IPS-15b (cell line): Measurements from ENCODE around the gene VTCN1.

Source experiments
- H3K27me3 ChIP-seq: one replicate; pipeline ENCODE4 v1.6.1; 2013; ENCODE audit warnings: low read length; ENCODE audit not compliant: control insufficient read depth, insufficient read depth
- H3K36me3 ChIP-seq: one replicate; pipeline ENCODE4 v1.6.1; 2013; ENCODE audit warnings: low read length; ENCODE audit not compliant: control insufficient read depth, insufficient read depth
- H3K4me1 ChIP-seq: one replicate; pipeline ENCODE4 v1.6.1; 2013; ENCODE audit warnings: mild to moderate bottlenecking, low read length; ENCODE audit not compliant: control insufficient read depth, insufficient read depth
- H3K4me3 ChIP-seq: one replicate; pipeline ENCODE4 v1.5.1; 2013; ENCODE audit warnings: low read depth, low read length
- H3K9ac ChIP-seq: one replicate; pipeline ENCODE4 v1.6.1; 2013; ENCODE audit warnings: low read depth, mild to moderate bottlenecking, low read length
- H3K9me3 ChIP-seq: one replicate; pipeline ENCODE4 v1.6.1; 2013; ENCODE audit warnings: mild to moderate bottlenecking, low read length; ENCODE audit not compliant: control insufficient read depth, insufficient read depth

The VTCN1 gene

GRCh38 chr1:117118137-117118536 lies 92.6 kb downstream of the VTCN1 start:
- Histone ChIP-seq H3K9me3 (no peaks in the 10 kb centered on the region), H3K36me3 (peaks cover 16% of the 10 kb centered on the region), H3K4me1 (peaks cover 5% of the 10 kb centered on the region), H3K4me3 (no peak overlapping the region), H3K27me3 (no peaks in the 10 kb centered on the region), H3K9ac (no peak overlapping the region)

GRCh38 chr1:117117697-117118096 lies 93.0 kb downstream of the VTCN1 start:
- Histone ChIP-seq H3K9me3 (no peaks in the 10 kb centered on the region), H3K9ac (no peak overlapping the region), H3K4me3 (no peak overlapping the region), H3K27me3 (no peaks in the 10 kb centered on the region), H3K36me3 (peaks cover 20% of the 10 kb centered on the region), H3K4me1 (peaks cover 6% of the 10 kb centered on the region)

GRCh38 chr1:117116784-117117130 lies 94.0 kb downstream of the VTCN1 start:
- H3K9ac ChIP-seq: no peak overlapping the region
- peaks cover 20% of the 10 kb centered on the region for H3K36me3 ChIP-seq
- H3K4me3 ChIP-seq: no peak overlapping the region
- peaks cover 11% of the 10 kb centered on the region for H3K4me1 ChIP-seq
- no peaks in the 10 kb centered on the region for H3K9me3 ChIP-seq
- H3K27me3 ChIP-seq: no peaks in the 10 kb centered on the region

- Histone ChIP-seq H3K36me3 (peaks cover 20% of the 10 kb centered on the region), H3K27me3 (no peaks in the 10 kb centered on the region), H3K4me3 (no peak overlapping the region), H3K4me1 (peaks cover 11% of the 10 kb centered on the region), H3K9ac (no peak overlapping the region), H3K9me3 (no peaks in the 10 kb centered on the region)
Measured at GRCh38 chr1:117116090-117116783, 94.5 kb downstream of the VTCN1 start.

- Histone ChIP-seq H3K4me1 (peaks cover 11% of the 10 kb centered on the region), H3K36me3 (peaks cover 20% of the 10 kb centered on the region), H3K27me3 (no peaks in the 10 kb centered on the region), H3K9ac (no peak overlapping the region), H3K9me3 (no peaks in the 10 kb centered on the region), H3K4me3 (no peak overlapping the region)
Measured at GRCh38 chr1:117114877-117115276, 95.8 kb downstream of the VTCN1 start.

- H3K4me3 ChIP-seq: no peak overlapping the region
- no peak overlapping the region for H3K9ac ChIP-seq
- peaks cover 11% of the 10 kb centered on the region for H3K4me1 ChIP-seq
- no peaks in the 10 kb centered on the region for H3K27me3 ChIP-seq
- H3K9me3 ChIP-seq: no peaks in the 10 kb centered on the region
- peaks cover 20% of the 10 kb centered on the region for H3K36me3 ChIP-seq
Measured at GRCh38 chr1:117113199-117113598, 97.5 kb downstream of the VTCN1 start.

- H3K4me1 ChIP-seq: peaks cover 11% of the 10 kb centered on the region
- no peaks in the 10 kb centered on the region for H3K9me3 ChIP-seq
- peaks cover 15% of the 10 kb centered on the region for H3K36me3 ChIP-seq
- H3K9ac ChIP-seq: no peak overlapping the region
- H3K4me3 ChIP-seq: no peak overlapping the region
- H3K27me3 ChIP-seq: no peaks in the 10 kb centered on the region
Measured at GRCh38 chr1:117112047-117112717, 98.5 kb downstream of the VTCN1 start.

GRCh38 chr1:117110774-117111173 lies 100.0 kb downstream of the VTCN1 start:
- Histone ChIP-seq H3K4me1 (peaks cover 9% of the 10 kb centered on the region), H3K9me3 (no peaks in the 10 kb centered on the region), H3K27me3 (no peaks in the 10 kb centered on the region), H3K4me3 (no peak overlapping the region), H3K9ac (no peak overlapping the region), H3K36me3 (peaks cover 7% of the 10 kb centered on the region)

- Histone ChIP-seq H3K4me1 (peaks cover 4% of the 10 kb centered on the region), H3K9ac (no peak overlapping the region), H3K4me3 (no peak overlapping the region), H3K9me3 (no peaks in the 10 kb centered on the region), H3K36me3 (peaks cover 4% of the 10 kb centered on the region), H3K27me3 (no peaks in the 10 kb centered on the region)
Measured at GRCh38 chr1:117107364-117107763, 103.4 kb downstream of the VTCN1 start.

- Histone ChIP-seq H3K4me1 (no peaks in the 10 kb centered on the region), H3K36me3 (peaks cover 4% of the 10 kb centered on the region), H3K9me3 (no peaks in the 10 kb centered on the region), H3K4me3 (no peak overlapping the region), H3K9ac (no peak overlapping the region), H3K27me3 (no peaks in the 10 kb centered on the region)
Measured at GRCh38 chr1:117106478-117106877, 104.2 kb downstream of the VTCN1 start.

GRCh38 chr1:117105722-117106121 lies 105.0 kb downstream of the VTCN1 start:
- no peak overlapping the region for H3K4me3 ChIP-seq
- no peaks in the 10 kb centered on the region for H3K9me3 ChIP-seq
- H3K9ac ChIP-seq: no peak overlapping the region
- H3K4me1 ChIP-seq: no peaks in the 10 kb centered on the region
- H3K27me3 ChIP-seq: no peaks in the 10 kb centered on the region
- H3K36me3 ChIP-seq: peaks cover 7% of the 10 kb centered on the region

GRCh38 chr1:117104986-117105385 lies 105.7 kb downstream of the VTCN1 start:
- Histone ChIP-seq H3K9ac (no peak overlapping the region), H3K36me3 (peaks cover 12% of the 10 kb centered on the region), H3K9me3 (no peaks in the 10 kb centered on the region), H3K27me3 (no peaks in the 10 kb centered on the region), H3K4me3 (no peak overlapping the region), H3K4me1 (no peaks in the 10 kb centered on the region)
